ENCODE measurements around the gene EGFL7. TPM values are rescaled to one million over a fixed set of nuclear protein-coding genes. Genes with fewer than 3 reads are reported as not detected.

EGFL7 gene
- total and polyA plus RNA-seq, 10 of the 15 experiments (the other 5 are each of a cell fraction or from before 2014, with no cell fraction given): 0.06 to 0.46 (median 0.19) TPM; not detected in 5

DNA sequence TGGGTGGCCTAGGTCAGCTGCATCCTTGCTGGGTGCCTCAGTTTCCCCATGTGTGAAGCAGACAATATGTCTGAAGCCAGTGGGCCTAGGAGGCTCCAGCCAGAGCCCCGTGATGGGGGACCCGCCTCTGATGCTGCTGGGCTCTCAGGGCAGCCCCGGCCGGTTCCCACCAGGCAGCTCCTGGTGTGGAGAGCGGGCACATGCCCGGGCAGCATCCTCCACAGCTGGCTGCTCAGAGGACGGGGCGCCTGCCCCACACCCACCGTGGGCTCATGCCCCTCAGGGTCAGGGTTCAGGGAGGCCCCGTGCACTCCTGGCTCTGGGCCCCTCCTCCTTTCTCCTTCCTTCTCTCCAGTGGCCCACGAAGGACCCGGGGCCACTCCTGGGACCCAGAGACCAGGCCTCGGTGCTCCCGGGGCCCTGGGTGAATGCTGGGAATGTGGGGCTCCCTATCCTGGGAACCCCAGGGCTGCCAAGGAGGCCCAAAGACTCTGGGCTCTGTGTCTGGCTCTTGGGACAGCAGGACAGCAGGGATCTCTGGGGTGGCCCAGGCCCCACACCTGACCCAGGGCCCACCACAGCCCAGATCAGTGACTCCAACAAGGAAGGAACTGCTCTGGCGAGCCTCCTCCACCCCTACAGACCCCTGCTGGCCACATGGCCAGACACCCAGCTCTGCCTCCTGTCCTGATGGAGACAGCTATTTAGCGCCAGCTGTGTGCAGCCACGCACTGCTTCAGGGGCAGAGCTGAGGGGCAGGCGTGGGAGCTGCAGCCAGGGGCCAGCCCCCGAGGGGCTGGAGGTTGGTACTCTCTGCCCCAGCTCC, 39.5 kb upstream of the EGFL7 start:
- SMC1A ChIA-PET (ENCODE audit: uncharacterized antibody, unreplicated experiment): interaction anchor here (3.8 kb wide), 1 partner anchor 136 kb away, joined by 60 read pairs; no protein-coding TSS in a partner anchor
- POLR2A ChIA-PET: no interaction called here
- H3K9me3 ChIP-seq (replicated peaks; ENCODE audit: control insufficient read depth, insufficient read depth, low read length): no peaks in the 10 kb centered on the region
- H3K4me1 ChIP-seq (ENCODE audit: control insufficient read depth, insufficient read depth, low read length): peaks cover 17% of the 10 kb centered on the region
- RAD21 ChIA-PET (ENCODE audit: unreplicated experiment): interaction anchor here (7.7 kb wide), 1 partner anchor 136 kb away, joined by 126 read pairs; no protein-coding TSS in a partner anchor
- FAIRE-seq: no peak
- no TSS peak for BruUV-seq (replicated peaks)
- peak; percentile 5; the same call in 1 of the 3 replicates for ATAC-seq
- H2AFZ ChIP-seq (ENCODE audit: control insufficient read depth, low read depth, low read length): no peak overlapping the region
- no peak overlapping the region for H3K9ac ChIP-seq (ENCODE audit: control insufficient read depth, insufficient read depth, low read length)
- H3K4me2 ChIP-seq (ENCODE audit: control insufficient read depth, insufficient read depth): no peak overlapping the region
- H3K4me3 ChIP-seq: no peak overlapping the region
- H3K79me2 ChIP-seq (ENCODE audit: control insufficient read depth, insufficient read depth, low read length): no peaks in the 10 kb centered on the region
- H3K27me3 ChIP-seq (replicated peaks in 1 of 2; ENCODE audit: control insufficient read depth in 2 of 2, insufficient read depth in 2 of 2, low read length in 1 of 2): no peaks in the 10 kb centered on the region
- H3K36me3 ChIP-seq (ENCODE audit: control insufficient read depth in 2 of 2, insufficient read depth in 2 of 2, low read length in 1 of 2): no peaks in the 10 kb centered on the region
- in situ Hi-C loops (cut with MboI): no loop called here
- no peak for TF ChIP-seq NFYA (IDR thresholded peaks at IDR 0.05; ENCODE audit: borderline replicate concordance, low read depth, low read length)
- no peak for TF ChIP-seq ZNF274 (IDR thresholded peaks at IDR 0.05; ENCODE audit: insufficient read depth, insufficient read length)
- no peak for TF ChIP-seq GABPA (IDR thresholded peaks at IDR 0.05; ENCODE audit: low read depth)
- no peak for TF ChIP-seq JUND (IDR thresholded peaks at IDR 0.05; ENCODE audit: low read depth, low read length)
- no peak for TF ChIP-seq RBBP5 (conservative IDR thresholded peaks at IDR 0.05)
- no peak for TF ChIP-seq NBN (IDR thresholded peaks at IDR 0.05)
- CTCF ChIA-PET: interaction anchor here (8.5 kb wide), 1 partner anchor 136 kb away, joined by 223 read pairs; no protein-coding TSS in a partner anchor
- WGBS (ENCODE audit: insufficient coverage, insufficient replicate concordance, low lambda C conversion rate, missing lambda C conversion rate): 17% methylated on average over 19 of the region's 19 CpGs
- intact Hi-C loops (cut with micrococcal nuclease; ENCODE audit: unreplicated experiment): no loop called here
- no peaks in the 10 kb centered on the region for H4K20me1 ChIP-seq (ENCODE audit: control insufficient read depth, insufficient read depth)
- H3K27ac ChIP-seq (ENCODE audit: control insufficient read depth, insufficient read depth): no peak overlapping the region
- DNase-seq (ENCODE audit: low read depth, low spot score): no peak

- Histone ChIP-seq H3K79me2 (ENCODE audit: control insufficient read depth, insufficient read depth, low read length) (no peaks in the 10 kb centered on the region), H3K4me2 (ENCODE audit: control insufficient read depth, insufficient read depth) (no peak overlapping the region), H3K9me3 (replicated peaks; ENCODE audit: control insufficient read depth, insufficient read depth, low read length) (no peaks in the 10 kb centered on the region), H3K4me3 (no peak overlapping the region), H3K27me3 (replicated peaks in 1 of 2; ENCODE audit: control insufficient read depth in 2 of 2, insufficient read depth in 2 of 2, low read length in 1 of 2) (no peaks in the 10 kb centered on the region), H2AFZ (ENCODE audit: control insufficient read depth, low read depth, low read length) (no peak overlapping the region), H4K20me1 (ENCODE audit: control insufficient read depth, insufficient read depth) (no peaks in the 10 kb centered on the region), H3K4me1 (ENCODE audit: control insufficient read depth, insufficient read depth, low read length) (peaks cover 12% of the 10 kb centered on the region), H3K27ac (ENCODE audit: control insufficient read depth, insufficient read depth) (no peak overlapping the region), H3K9ac (ENCODE audit: control insufficient read depth, insufficient read depth, low read length) (no peak overlapping the region), H3K36me3 (ENCODE audit: control insufficient read depth in 2 of 2, insufficient read depth in 2 of 2, low read length in 1 of 2) (no peaks in the 10 kb centered on the region)
- intact Hi-C loops (cut with micrococcal nuclease; ENCODE audit: unreplicated experiment) (no loop called here), in situ Hi-C loops (cut with MboI) (no loop called here)
- TF ChIP-seq BHLHE40 (IDR thresholded peaks at IDR 0.05; ENCODE audit: borderline replicate concordance in 1 of 2, low read depth in 2 of 2, low read length in 1 of 2) (peak in 1 of 2 experiments; percentile 29; a peak in 2 of 4 replicates), GATAD2B (conservative IDR thresholded peaks at IDR 0.05; ENCODE audit: low read depth) (0 out of 2 replicates have a peak, but pooled peaks have one; percentile 23), SREBF1 (IDR thresholded peaks at IDR 0.05; ENCODE audit: low read length) (no peak), CREB1 (IDR thresholded peaks at IDR 0.05; ENCODE audit: low read depth) (no peak)
- no TSS peak for BruUV-seq (replicated peaks)
- ATAC-seq: peak; percentile 13
- POLR2A ChIA-PET: no interaction called here
- RAD21 ChIA-PET (ENCODE audit: unreplicated experiment): interaction anchor here (7.7 kb wide), 1 partner anchor 137 kb away, joined by 126 read pairs; no protein-coding TSS in a partner anchor
- CTCF ChIA-PET: interaction anchor here (8.5 kb wide), 1 partner anchor 136 kb away, joined by 223 read pairs; no protein-coding TSS in a partner anchor
- WGBS (ENCODE audit: insufficient coverage, insufficient replicate concordance, low lambda C conversion rate, missing lambda C conversion rate): 34% methylated on average over 13 of the region's 13 CpGs
- no peak for DNase-seq (ENCODE audit: low read depth, low spot score)
- no peak for FAIRE-seq
- SMC1A ChIA-PET (ENCODE audit: uncharacterized antibody, unreplicated experiment): interaction anchor here (3.8 kb wide), 1 partner anchor 136 kb away, joined by 60 read pairs; no protein-coding TSS in a partner anchor
These were observed 38.9 kb upstream of the EGFL7 start for GRCh38 chr9:136623842-136624183.

All from GM12878 (cell line).